GM21423 (cell line): ENCODE data around the gene SFXN5.
"Not testable (repeated sequence)": the region's sequence is repeated elsewhere in the genome, so short reads cannot be mapped to it uniquely, and the experiment has no call there.

Experiments used
- ATAC-seq: cut with Tn5 transposase; IDR thresholded peaks from one replicate; pipeline ENCODE4 v1.9.1; 2021; ENCODE audit warnings: mild to moderate bottlenecking, moderate library complexity; ENCODE audit not compliant: unreplicated experiment

Gene SFXN5, protein sequence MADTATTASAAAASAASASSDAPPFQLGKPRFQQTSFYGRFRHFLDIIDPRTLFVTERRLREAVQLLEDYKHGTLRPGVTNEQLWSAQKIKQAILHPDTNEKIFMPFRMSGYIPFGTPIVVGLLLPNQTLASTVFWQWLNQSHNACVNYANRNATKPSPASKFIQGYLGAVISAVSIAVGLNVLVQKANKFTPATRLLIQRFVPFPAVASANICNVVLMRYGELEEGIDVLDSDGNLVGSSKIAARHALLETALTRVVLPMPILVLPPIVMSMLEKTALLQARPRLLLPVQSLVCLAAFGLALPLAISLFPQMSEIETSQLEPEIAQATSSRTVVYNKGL

DNA sequence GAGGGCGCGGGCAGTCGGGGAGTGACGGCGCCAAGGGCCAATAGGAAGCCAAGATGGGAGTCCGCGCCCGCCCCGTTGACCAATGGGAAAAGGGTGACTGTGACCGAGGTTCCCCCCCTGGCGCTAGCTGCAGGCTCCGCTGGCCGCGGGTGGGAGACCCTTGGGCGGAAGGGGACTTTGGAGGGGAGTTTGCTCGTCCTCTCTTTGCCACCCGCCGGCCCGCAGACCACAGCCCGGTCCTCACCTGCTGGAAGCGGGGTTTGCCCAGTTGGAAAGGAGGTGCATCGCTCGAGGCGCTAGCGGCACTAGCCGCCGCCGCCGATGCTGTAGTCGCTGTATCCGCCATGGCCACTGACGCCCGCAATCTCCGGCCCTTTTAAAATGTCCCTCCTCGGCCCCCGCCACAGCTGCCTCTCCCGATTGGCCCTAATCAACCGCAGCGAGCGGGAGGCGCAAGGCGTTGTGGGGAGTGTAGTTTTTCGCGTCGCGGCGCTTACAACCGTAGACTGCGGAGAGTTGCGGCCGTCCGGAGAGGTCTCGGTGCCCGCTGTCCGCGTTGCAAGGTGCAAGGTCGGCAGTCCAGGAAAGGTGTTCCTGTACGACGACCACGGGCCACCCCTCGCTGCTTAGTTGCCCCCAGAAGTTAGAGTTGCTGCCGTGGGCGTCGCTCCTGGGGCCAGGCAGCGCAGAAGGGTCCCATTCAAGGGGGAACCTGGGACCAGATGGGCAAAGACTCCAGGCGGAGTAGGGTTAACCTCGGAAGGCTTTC, at the start of gene SFXN5:
SFXN5 (minus strand) TSS at position 353 of the 769 bp plus-strand sequence; CDS start at position 346, 7 bp downstream.
- ATAC-seq = peak; percentile 90

DNA sequence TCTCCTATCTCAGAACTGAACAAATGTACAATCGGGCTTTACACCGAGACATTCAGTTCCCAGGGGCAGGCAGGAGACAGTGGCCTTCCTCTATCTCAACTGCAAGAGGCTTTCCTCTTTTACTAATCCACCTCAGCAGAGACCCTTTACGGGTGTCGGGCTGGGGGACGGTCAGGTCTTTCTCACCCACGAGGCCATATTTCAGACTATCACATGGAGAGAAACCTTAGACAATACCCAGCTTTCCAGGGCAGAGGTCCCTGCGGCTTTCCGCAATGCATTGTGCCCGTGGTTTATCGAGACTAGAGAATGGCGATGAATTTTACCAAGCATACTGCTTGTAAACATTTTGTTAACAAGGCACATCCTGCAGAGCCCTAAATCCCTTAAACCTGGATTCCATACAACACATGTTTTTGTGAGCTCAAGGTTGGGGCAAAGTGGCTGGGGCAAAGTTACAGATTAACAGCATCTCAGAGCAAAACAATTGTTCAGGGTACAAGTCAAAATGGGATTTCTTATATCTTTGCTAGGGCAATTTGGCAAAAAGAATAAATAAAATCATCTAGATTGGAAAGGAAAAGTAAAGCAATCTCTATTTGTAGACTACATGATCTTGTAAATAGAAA, 48.2 kb upstream of the SFXN5 start:
- not testable (repeated sequence) for ATAC-seq

DNA sequence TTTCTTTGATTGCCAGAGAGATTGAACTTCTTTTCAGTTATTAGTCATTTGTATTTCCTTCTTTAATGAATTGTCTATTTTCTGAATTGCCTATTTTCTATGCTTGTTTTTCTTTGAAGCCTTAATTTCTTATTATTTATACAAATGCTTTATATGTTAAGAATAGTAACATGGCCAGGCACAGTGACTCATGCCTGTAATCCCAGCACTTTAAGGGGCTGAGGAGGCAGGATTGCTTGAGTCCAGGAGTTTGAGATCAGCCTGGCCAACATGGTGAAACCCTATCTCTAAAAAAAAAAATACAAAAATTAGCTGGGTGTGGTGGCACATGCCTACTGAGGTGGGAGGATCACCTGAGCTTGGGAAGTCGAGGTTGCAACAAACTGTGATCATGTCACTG, 45.9 kb upstream of the SFXN5 start:
- ATAC-seq = no peak

DNA sequence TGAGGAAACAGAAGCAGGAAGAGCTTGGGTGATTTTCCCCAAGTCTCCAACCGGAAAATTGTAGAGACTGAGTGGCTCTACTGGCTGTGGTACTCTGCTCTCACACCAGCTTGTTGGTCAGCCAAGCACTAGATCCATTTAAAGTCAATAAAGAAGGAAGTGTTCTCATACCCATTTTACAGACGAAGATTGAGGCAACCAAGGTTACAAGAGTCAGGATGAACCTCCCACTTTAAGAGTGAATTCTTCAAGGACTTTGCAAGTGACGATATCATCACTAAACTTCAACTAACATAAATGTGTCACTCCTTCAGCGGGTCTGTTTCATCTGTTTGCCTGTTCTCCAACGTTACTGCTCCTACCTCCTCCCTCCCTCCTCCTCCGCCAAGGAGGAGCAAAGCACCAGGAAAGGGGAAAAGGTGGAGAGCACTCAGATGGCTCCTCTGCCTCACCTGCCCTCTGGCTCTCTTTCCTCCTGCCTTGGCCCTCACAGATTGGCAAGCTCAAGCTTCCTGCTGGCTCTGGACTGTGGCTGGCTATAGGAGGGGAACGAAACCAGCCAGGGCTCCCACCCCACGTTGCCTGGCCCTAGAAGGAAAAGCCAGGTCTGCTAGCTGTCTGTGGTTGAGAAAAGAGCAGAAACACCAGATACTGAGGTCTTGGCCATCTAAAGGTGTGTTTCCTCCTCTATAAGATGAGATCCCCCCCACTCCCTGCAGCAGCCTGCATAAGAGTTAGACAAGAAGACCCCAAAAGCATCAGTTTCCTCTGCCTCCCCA, 44.9 kb upstream of the SFXN5 start:
- no peak for ATAC-seq

DNA sequence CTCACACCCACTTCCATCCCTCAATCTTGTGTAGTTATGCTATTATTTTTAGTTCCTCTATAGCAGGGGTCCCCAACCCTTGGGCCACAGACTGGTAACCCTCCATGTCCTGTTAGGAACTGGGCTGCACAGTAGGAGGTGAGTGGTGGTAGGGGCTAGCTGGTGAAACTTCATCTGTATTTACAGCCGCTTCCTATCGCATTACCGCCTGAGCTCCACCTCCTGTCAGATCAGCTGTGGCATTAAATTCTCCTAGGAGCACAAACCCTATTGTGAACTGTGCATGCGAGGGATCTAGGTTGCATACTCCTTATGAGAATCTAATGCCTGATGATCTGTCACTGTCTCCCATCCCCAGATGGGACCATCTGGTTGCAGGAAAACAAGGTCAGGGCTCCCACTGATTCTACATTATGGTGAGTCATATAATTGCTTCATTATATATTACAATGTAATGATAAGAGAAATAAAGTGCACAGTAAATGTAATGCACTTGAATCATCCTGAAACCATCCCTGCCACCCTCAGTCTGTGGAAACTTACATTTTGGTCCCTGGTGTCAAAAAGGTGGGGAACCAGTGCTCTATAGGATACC, 42.9 kb upstream of the SFXN5 start:
- no peak for ATAC-seq

DNA sequence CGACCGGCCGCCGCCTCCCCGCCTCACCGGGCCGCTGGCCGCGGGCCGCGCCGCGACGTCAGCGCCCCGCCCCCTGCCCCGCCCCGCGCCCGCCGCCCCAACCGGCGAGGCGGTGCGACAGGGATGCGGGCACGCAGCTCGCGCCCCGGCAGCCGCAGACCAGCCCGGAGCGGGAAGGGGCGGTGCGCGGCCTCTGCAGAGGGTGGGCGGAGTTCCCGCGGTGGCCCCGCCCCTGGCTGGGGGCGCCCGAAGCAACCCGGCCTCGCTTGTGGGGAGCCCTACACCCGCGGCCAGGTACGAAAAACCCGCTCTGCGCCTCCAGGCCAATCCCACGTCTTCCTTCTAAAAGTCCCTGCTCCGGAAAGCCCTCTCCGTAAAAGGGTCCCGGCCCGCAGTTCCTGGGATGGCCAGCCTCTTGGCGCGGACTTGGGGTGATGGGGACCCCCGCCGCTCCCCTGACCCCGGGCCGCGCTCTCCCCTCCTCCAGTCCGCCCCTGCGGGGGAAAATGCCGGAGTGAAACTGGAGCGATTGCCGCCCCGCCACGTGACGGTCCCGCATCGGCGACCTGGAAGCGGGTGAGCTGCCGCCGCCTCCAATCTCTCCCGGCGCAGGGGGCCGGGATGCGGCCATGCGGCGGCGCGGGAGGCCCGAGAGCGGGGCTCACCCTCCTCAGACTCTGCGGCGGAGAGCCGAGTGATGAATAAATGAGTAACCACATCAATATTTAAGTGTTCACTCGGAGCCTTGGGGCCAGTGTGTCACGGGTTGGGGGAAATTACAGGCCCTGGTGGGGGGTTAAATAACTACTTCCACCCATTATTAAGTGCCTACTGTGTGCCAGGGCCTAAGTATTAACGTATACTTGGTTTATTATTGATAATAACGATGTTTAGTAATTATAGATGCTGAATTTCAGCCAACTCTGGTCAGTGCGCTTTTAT, 41.7 kb upstream of the SFXN5 start, which contains the start of gene RAB11FIP5:
RAB11FIP5 (minus strand) TSS at position 36 of the 942 bp plus-strand sequence. CDS start 171 bp downstream, outside the sequence.
- ATAC-seq = peak; percentile 67

DNA sequence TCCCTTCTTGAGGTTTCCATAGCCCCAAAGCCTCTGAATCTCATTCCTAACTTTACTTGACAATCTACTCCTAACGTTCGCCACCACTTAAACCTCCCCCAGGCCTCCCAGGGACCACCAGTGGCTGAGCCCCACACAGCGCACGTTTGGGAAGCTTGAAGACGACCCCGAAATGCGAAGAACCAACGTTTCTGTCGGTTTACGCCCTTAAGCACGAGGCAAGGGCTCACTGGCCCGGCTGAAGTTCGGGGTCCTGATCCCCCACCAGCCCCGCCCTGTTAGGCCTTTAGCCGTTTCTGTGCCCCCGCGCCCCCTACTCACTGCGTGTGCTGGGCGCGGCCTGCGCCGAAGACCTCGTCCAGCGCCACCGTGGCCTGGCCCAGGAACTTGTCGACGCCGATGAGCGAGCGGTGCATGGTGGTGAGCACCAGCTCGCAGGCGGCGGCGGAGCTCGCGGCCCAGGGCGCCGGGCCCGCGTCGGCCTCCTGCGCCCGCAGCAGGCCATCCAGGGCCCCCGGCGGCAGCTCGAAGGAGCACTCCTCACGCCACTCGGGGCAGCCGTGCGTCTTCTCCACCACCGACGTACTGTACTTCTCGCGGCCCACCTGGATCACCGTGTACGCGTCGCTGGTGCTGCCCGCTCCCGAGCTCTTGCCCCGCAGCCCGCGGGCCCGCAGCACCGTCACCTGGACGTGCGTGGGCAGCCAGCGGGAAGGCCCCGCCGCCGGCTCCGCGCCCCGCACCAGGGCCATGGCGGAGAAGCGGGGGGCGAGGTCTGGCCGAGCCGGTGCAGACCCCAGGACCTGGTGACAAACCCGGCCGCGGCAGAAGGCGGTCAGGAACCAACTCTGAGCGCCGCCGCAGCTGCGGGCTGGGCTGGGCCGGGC, 40.8 kb upstream of the SFXN5 start:
- ATAC-seq = peak; percentile 15

DNA sequence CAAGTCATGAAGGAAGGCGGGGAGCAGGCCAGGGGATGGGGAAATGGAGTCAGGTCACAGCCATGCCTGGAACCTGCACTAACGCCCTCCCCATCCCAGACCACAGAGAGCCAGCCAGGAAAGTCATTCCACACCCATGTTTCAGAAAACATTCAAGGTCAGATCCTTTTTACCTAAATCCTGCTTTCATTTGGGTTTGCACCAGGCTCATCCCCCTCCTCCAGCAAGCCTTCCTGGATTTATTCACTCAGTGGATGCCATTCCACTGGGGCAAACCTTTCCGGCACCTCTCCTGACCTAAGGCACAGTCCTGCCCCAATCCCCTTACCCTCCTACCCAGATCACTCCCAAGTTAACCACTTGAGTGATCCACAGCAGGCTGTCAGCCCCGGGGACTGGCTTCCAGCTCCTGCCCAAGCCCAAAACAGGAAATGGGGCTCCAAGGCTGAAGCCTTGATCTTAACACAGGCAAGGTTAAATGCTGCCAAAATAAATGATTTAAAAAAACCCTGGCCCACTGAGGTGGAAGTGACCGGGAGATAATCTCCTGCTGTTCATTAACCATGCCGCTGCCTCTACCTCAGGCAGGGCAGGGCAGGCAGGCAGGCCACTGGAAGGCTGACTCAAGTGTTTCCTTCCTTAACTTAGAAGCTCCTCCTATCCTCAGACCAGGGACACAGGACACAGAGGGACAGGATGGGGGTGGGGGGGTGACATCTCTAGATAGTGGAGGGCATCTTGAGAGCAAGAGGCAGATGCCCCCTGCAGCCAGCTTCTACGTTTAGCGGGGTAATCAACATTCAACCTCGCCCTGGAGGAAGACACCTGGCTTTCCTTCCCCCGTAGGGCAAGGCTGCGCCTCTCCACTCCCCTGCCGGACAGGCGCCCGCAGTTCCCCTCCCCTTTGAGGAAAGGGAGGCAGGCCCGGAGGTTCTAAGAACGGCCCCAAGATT, 39.8 kb upstream of the SFXN5 start:
- ATAC-seq = no peak

DNA sequence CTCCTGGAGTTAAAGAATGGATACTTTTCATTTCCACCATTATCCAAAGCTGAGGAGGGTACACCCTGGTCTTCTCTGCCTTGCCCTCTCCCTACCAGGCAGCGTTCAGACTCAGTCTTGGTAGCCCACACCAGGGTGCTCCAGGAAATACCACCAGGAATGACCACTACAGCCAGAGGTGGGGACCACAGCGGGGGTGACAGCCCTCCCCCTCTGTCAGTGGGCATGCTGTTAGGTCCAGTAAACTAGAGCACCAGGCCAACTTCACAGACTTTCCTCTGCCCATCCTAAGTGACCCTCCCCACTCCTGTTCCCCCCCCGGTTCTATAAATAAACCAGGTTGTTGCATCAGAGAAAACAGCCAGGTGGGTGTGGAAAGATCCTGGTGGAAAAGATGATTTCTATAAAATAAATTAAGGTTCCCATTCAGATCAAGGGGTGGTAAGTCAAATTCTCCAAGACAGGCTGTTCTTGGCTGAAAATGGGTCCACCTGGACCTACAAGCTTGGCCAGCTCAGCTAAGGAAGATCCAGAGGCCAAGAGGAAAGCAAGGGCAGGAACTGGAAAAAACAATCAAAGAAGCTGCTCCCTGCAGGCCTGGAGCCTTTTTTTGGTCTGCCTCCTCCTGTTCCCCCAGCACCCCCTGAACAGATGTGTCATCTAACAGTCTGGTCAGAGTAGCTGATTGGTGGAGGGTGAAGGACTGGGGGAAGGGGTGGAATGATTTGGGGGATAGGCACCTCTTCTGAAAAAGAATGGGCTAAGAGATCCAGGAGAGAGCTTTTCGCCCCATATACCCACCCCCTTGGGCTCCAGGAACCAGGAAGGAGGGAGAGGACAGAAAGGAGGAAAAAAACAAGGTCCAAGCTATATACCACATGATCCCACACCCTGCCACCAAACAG, 38.9 kb upstream of the SFXN5 start:
- ATAC-seq = no peak

DNA sequence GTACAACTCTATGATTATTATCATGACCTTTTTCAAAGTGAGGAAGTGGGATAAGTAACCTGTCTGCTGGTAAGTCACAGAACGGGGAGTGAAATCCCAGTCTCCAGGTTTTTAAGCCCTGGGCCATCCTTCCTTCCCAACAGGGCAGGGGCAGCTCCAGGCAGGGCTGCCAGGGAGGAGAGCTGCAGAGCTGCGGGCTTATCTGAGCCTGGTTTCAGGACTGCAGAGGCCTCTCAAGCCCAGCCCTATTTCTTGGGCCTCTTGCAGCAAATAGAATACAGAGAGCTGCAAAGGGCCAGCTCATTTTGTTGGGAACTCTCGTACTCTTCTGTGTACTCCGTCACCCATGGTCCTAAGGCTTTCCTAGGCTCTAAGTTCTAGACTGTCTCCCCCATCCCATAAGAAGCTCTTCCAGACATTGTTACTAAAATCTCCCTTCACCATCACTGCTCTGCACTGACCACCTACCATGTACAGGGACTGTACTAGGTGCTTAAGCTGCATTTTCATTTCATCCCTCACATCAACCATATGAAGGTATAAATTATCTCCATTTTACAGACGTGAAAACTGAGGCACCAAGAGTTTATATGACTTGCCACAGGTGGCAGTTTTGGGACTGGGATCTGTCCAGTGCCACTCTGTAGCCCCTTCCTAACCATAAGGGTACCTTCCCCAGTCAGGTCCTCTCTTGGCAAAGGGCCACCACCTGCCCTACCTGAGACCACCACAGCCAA, 38.1 kb upstream of the SFXN5 start:
- ATAC-seq = no peak

DNA sequence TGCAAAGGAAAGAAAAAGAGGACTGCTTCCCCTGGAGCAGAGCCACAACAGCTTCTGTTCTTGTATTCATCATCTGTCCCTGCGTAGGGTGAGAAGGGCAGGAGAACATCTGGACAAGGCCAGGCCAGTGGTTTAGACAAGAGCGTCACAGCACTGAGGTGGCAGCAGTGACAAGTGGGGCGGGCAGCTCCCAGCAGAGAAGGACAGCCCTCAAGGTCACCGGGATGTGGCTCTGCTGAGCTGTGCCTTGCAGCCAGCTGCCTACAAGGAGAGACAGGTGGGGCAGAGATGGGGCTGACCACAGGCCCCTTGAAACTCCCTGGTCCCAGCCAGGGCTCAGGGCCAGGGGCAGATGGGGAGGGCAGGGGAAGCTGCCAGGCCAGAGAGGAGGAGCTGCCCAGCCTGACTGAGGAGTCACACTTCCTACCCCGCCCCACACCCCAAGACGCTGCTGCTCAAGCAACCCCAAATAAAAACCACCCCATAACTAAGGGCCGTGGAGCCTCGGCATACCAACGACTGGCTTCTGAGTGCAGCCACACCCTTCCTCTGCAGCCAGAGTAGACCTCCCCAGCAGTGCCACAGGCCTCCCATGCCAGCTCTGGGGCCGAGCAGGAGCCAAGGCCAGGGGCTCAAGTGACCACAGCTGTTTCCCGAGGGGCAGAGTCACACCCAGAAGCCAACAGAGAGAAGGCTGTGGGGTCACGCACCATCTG, 35.9 kb upstream of the SFXN5 start:
- no peak for ATAC-seq

DNA sequence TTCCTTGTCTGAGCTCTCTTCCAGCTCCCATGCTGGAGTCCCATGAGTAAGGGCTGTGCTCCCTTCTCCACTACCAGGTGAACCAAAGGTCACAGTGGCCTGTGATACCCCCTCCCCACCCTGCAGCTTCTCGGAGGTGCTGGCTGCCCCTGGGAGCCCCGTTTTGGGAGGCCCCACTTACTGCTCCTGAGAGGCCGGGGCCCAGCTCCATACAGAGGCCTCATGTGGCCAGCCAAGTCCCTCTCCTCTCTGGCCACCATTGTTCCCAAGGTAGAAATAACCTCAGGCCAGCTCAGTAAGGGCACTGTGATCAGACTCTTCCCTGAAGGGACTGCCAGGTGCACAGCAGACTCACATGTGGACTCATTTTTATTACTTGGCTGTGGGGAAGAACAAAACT, 35.3 kb upstream of the SFXN5 start:
- no peak for ATAC-seq

DNA sequence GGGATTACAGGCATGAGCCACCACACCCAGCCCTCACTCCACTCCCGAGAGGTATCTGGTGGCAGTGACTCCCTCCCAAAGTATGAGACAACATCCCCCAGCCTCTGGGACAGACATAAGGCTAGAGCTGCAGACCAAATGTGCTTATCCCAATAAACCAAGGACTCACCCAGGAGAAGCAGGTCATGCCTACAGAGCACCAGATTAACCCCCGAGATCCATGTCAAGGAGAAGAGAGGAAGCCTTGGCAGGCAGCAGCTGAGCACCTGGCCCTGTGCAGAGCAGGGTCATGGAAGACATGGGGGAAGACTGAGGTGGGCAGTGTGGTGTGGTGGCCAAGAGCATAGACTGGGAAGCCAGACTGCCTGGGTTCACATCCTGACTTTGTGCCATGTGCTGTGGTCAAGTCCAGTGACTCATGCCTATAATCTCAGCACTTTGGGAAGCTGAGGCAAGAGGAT, 34.0 kb upstream of the SFXN5 start:
- ATAC-seq = no peak

DNA sequence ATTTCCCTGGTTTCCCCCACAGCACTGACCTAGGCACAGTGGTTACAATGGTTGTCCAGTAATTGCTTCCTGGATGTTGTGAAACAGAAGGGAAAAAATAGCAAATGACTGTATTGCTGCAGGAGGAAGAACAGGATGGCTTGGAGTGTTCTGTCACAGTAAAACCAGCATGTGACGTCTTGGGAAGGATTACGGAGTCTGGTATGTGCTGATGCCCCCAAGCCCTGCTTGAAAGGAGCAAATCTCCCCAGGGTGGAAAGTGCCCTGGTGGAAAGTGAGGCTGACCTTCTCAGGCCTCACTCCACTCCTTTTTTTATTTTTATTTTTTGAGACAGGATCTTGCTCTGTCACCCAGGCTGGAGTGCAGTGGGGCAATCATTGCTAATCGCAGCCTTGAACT, 33.4 kb upstream of the SFXN5 start:
- no peak for ATAC-seq

DNA sequence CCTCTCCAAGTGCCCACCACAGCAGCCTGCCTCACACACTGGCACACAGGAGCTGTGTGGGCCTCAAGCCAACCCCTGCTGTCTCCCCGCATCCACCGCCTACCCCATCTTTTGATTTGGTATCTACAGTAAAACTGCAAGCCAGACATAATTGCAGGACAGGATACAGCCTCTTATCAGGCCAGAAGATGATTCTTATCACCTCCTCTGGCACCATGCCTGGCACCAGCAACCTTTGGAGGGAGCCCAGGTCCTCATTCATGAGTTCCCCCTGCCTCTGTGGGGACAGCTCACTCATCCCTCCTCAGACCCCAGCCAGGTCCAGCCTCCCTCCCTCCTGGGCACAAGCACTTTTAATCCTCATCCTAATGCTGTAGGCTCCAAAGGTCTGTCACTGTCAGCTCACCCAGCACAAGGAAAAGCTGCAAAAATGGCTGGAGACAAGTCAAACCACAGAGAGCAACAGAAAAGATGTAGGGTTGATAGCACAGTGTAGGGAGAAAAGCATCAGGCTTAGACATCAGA, 31.6 kb upstream of the SFXN5 start:
- no peak for ATAC-seq
